ENCODE data around the gene FAXDC2. TPM values are rescaled to one million over a fixed set of nuclear protein-coding genes. Genes with fewer than 3 reads are reported as not detected.

The FAXDC2 gene
- total RNA-seq, 1 experiment from 2014 or later = 0.95 TPM

- Histone ChIP-seq H3K36me3 (ENCODE audit: control insufficient read depth, insufficient read depth, low read length) (peaks cover 22% of the 10 kb centered on the region), H3K9me3 (no peaks in the 10 kb centered on the region), H3K27me3 (replicated peaks; ENCODE audit: control insufficient read depth, insufficient read depth, low read length) (no peaks in the 10 kb centered on the region), H3K4me1 (peaks cover 3% of the 10 kb centered on the region; the same call in 1 of the 2 replicates), H3K4me3 (ENCODE audit: low read depth, low read length) (no peak overlapping the region)
- H3K4me1 Mint-ChIP-seq (ENCODE audit: low read depth, unreplicated experiment) = no peaks in the 10 kb centered on the region
- TF ChIP-seq, protein P1, sequence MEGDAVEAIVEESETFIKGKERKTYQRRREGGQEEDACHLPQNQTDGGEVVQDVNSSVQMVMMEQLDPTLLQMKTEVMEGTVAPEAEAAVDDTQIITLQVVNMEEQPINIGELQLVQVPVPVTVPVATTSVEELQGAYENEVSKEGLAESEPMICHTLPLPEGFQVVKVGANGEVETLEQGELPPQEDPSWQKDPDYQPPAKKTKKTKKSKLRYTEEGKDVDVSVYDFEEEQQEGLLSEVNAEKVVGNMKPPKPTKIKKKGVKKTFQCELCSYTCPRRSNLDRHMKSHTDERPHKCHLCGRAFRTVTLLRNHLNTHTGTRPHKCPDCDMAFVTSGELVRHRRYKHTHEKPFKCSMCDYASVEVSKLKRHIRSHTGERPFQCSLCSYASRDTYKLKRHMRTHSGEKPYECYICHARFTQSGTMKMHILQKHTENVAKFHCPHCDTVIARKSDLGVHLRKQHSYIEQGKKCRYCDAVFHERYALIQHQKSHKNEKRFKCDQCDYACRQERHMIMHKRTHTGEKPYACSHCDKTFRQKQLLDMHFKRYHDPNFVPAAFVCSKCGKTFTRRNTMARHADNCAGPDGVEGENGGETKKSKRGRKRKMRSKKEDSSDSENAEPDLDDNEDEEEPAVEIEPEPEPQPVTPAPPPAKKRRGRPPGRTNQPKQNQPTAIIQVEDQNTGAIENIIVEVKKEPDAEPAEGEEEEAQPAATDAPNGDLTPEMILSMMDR (IDR thresholded peaks at IDR 0.05; ENCODE audit: insufficient read depth in 1 of 2, low read depth in 1 of 2, low read length in 1 of 2, severe bottlenecking in 1 of 2, unreplicated experiment in 1 of 2) = no peak
- no peak overlapping the region for H3K4me3 Mint-ChIP-seq (ENCODE audit: unreplicated experiment)
- POLR2A ChIA-PET = no interaction called here
- H3K27ac Mint-ChIP-seq (ENCODE audit: unreplicated experiment) = no peak overlapping the region
- no peaks in the 10 kb centered on the region for H3K9me3 Mint-ChIP-seq (ENCODE audit: unreplicated experiment)
- intact Hi-C loops (cut with micrococcal nuclease; ENCODE audit: unreplicated experiment) = no loop called here
- no peaks in the 10 kb centered on the region for H3K27me3 Mint-ChIP-seq (ENCODE audit: insufficient read depth, unreplicated experiment)
- no peak for DNase-seq
- BruUV-seq (replicated peaks) = no TSS peak
- H3K36me3 Mint-ChIP-seq (ENCODE audit: insufficient read depth, unreplicated experiment) = peaks cover 98% of the 10 kb centered on the region
- CTCF ChIA-PET = no interaction called here
These were observed 49.3 kb downstream of the FAXDC2 start for GRCh38 chr5:154801083-154801482.

DNA sequence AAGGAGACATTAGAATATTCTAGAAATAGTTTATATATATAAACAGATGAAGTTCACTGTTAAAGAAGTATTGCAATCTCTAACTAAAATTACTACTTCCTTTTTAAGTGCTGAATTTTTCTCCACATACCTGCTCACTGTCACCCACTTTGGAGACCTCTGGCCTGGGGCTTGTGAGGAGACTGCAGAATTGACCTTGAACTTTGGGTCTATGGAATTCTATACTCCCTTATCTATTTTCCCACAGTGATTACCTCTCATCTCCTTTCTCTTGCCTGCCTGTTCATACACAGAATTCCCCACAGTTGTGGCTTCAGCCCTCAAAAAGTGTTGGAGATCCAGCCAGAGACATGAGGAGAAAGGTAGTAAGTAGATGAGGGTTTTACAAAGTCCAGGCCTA is 49.8 kb downstream of the FAXDC2 start:
- intact Hi-C loops (cut with micrococcal nuclease; ENCODE audit: unreplicated experiment) = no loop called here
- H3K36me3 ChIP-seq (ENCODE audit: control insufficient read depth, insufficient read depth, low read length) = peaks cover 20% of the 10 kb centered on the region
- no peak overlapping the region for H3K4me3 ChIP-seq (ENCODE audit: low read depth, low read length)
- no peaks in the 10 kb centered on the region for H3K27me3 ChIP-seq (replicated peaks; ENCODE audit: control insufficient read depth, insufficient read depth, low read length)
- no peak for DNase-seq
- Mint-ChIP-seq H3K4me1 (ENCODE audit: low read depth, unreplicated experiment) (peaks cover under 1% of the 10 kb centered on the region), H3K36me3 (ENCODE audit: insufficient read depth, unreplicated experiment) (peaks cover 95% of the 10 kb centered on the region), H3K4me3 (ENCODE audit: unreplicated experiment) (no peak overlapping the region), H3K27me3 (ENCODE audit: insufficient read depth, unreplicated experiment) (no peaks in the 10 kb centered on the region), H3K27ac (ENCODE audit: unreplicated experiment) (no peak overlapping the region), H3K9me3 (ENCODE audit: unreplicated experiment) (no peaks in the 10 kb centered on the region)
- ChIA-PET CTCF (no interaction called here), POLR2A (no interaction called here)
- BruUV-seq (replicated peaks) = no TSS peak
- TF ChIP-seq, protein P1 (IDR thresholded peaks at IDR 0.05; ENCODE audit: insufficient read depth in 1 of 2, low read depth in 1 of 2, low read length in 1 of 2, severe bottlenecking in 1 of 2, unreplicated experiment in 1 of 2) = no peak
- peaks cover 3% of the 10 kb centered on the region; the same call in 1 of the 2 replicates for H3K4me1 ChIP-seq
- H3K9me3 ChIP-seq = no peaks in the 10 kb centered on the region

- H3K27me3 Mint-ChIP-seq (ENCODE audit: insufficient read depth, unreplicated experiment) = no peaks in the 10 kb centered on the region
- H3K9me3 Mint-ChIP-seq (ENCODE audit: unreplicated experiment) = no peaks in the 10 kb centered on the region
- DNase-seq = no peak
- ChIA-PET CTCF (no interaction called here), POLR2A (no interaction called here)
- H3K4me1 ChIP-seq = peaks cover 31% of the 10 kb centered on the region
- TF ChIP-seq, protein P1 (IDR thresholded peaks at IDR 0.05; ENCODE audit: insufficient read depth in 1 of 2, low read depth in 1 of 2, low read length in 1 of 2, severe bottlenecking in 1 of 2, unreplicated experiment in 1 of 2) = no peak
- no peaks in the 10 kb centered on the region for H3K27me3 ChIP-seq (replicated peaks; ENCODE audit: control insufficient read depth, insufficient read depth, low read length)
- no TSS peak for BruUV-seq (replicated peaks)
- H3K4me3 Mint-ChIP-seq (ENCODE audit: unreplicated experiment) = no peak overlapping the region
- peaks cover 17% of the 10 kb centered on the region for H3K36me3 ChIP-seq (ENCODE audit: control insufficient read depth, insufficient read depth, low read length)
- no peaks in the 10 kb centered on the region for H3K9me3 ChIP-seq
- H3K4me1 Mint-ChIP-seq (ENCODE audit: low read depth, unreplicated experiment) = peaks cover 27% of the 10 kb centered on the region
- peaks cover 96% of the 10 kb centered on the region for H3K36me3 Mint-ChIP-seq (ENCODE audit: insufficient read depth, unreplicated experiment)
- no peak overlapping the region for H3K4me3 ChIP-seq (ENCODE audit: low read depth, low read length)
- no peak overlapping the region for H3K27ac Mint-ChIP-seq (ENCODE audit: unreplicated experiment)
- intact Hi-C loops (cut with micrococcal nuclease; ENCODE audit: unreplicated experiment) = no loop called here
These were observed 52.6 kb downstream of the FAXDC2 start for GRCh38 chr5:154797762-154798161.
